ENCODE measurements around the gene SF3B4.
"Not testable (repeated sequence)": the region's sequence is repeated elsewhere in the genome, so short reads cannot be mapped to it uniquely, and the experiment has no call there.

The SF3B4 gene, protein sequence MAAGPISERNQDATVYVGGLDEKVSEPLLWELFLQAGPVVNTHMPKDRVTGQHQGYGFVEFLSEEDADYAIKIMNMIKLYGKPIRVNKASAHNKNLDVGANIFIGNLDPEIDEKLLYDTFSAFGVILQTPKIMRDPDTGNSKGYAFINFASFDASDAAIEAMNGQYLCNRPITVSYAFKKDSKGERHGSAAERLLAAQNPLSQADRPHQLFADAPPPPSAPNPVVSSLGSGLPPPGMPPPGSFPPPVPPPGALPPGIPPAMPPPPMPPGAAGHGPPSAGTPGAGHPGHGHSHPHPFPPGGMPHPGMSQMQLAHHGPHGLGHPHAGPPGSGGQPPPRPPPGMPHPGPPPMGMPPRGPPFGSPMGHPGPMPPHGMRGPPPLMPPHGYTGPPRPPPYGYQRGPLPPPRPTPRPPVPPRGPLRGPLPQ

DNA sequence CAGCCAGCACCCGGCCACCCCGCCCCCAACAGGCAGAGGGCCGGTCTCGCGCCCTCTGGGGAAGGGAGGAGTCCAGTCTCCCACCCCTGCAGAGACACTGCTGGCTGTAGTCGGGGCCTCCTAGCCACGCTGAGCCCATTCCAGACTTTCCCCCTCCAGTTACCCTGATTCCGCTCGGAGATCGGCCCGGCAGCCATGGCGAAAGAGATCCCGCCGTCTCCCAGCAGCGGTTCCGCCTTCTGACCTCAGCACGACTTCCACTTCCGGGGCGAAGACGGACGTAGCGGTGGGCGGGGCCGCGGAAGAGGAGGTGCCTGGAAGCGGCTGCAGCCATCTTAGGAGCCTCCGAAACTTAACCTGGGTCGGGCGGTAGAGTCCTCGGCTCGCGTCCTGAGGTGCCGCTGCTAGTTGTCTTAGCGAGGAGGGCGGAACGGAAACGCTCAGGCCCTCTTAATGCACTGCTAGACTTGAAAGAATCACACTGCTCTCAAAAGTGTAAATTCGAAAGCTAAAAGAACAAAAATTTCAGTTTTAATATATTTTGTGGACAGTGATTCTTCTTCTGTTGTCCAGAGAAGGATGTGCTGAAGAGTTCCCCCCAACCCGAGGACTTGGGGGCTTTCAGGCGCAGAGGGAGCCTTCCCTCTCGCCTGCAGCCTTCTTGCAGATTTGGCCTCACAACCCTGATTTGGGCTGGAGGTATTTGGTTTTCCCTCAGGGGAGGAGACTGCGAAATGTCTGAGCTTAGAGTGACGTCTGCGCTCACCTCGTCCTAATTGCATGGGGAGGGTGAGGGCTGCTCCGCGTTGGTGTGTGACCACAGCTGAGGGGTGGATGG, at the start of gene SF3B4:
Gene SF3B4 (minus strand): TSS at position 241 of the 838 bp plus-strand sequence. CDS start 44 bp downstream, at position 197.
- peak; percentile 94 for DNase-seq

DNA sequence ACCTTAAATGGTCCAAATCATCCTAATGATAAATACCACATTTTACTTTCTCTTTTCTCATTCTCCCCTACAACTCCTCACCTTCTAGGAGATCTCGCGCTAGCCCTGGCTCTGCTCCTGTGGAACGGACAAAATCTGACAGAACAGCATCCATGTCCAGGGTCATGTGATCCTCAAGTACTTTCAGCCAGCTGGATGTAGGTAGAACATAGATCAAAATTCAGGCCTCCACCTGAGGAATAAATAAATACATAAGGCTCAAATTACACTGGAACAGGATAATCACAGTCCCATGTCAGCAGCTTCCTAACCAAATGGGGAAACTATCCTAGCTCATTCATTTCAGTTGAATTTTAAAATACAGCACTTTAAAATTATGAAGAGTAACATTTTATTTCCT, 49.7 kb upstream of the SF3B4 start:
- no peak for DNase-seq

DNA sequence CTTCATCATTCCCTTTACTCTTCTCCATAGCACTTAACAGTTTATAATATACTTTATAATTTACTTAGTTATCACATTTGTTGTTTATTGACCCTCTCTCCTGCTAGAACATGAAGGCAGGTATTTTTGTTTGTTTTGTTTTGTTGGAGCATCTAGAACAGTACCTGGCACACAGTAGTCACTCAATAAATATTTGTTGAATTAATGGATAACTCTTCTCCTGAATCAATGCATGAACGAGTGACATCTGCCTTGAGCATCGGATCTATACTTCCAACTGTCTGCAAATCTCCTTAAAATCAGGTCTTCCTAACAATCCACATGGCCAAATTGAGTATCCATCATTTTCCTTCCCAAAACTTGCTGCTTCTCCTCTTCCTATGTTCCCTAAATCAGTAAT, 44.9 kb upstream of the SF3B4 start:
- DNase-seq, result no peak

DNA sequence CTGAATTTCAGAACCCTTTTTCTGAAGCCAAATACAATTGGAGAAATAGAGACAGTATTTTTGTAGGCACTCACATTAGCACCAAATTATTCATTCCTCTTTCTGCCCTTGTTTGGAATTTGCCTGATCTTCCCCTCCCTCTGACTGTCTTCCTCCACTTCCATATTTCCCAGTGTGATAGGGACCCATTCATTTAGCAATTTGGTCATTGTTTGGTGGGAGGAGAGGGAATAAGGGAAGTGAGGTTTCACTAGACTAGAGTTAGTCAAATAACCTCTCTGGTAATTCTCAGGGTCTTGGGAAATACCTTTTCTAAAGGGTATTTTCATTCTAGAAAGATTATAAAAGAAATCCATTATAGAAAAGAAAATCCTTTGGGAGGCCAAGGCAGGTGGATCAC, 40.0 kb upstream of the SF3B4 start:
- no peak for DNase-seq

DNA sequence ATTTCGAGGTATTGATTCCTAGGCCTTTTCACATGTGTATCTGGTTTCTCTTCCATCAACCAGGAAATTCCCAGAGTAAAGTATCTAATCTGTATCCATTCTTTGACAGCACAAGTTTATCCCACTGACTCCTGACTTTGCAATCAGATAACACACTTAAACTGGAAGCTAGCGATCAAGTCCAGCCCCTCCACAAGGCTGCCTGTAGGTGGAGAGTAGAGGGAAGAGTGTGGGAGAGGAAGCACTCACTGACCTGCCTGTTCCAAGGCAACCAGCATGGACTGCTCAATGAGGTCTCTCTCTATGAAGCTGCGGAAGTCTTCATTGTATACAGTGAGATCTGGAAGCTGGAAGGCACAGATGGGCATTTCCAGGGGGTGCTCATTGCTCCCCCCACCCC, 39.4 kb upstream of the SF3B4 start:
- DNase-seq, result no peak

DNA sequence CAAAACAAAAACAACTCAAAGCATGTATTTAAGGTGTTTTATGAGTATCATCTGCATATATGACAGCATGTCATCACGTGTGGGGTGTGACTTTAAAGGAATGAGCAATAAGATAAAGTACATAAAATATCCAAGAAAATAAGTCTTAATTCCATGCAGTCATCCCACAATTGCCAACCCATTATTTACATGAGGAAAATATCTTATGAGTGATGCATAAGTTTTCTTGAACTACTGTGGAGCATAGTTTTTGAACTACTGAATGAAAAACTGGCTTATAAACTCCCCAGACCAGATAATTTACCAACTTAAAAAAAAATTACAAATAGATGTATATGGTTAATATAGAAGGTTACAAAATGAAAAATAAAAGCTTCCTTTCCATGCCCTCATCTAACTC, 38.8 kb upstream of the SF3B4 start:
- DNase-seq, result no peak

DNA sequence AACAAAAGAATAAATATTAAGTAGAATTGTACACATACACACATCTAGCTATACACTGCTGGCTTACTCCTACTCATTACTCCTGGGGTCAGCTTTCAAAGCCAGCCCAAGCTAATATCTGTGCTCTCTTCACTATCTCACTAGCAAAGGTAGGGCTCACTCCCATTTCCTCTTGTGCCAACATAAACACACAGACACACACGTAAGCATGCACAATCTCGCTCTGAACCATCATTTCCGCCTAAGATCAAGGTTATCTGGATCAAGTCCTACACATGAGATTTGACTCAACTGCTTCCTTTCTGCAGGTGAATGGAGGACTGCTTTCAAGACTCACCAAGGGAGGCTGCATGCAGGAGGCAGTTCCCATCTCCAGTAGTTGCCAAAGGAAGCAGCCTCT, 37.8 kb upstream of the SF3B4 start:
- no peak for DNase-seq

DNA sequence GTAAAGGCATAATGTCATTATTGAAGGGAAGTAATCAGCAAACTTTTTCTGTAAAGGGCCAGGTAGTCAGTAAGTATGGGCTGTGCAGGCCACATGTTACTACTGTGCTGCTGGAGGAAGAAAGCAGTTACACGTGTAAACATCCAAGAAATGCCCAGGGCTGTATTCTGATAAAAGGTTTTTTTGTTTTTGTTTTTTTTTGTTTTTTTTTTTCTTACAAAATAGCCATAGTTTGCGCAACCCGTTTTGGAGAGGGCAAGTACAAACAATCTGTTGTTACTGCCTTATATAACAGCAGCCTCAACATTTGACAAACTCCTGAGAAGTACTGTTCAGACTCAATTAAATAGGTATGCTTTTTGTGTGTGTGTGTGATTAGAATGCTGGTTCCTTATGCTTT, 35.8 kb upstream of the SF3B4 start:
- DNase-seq, result no peak

DNA sequence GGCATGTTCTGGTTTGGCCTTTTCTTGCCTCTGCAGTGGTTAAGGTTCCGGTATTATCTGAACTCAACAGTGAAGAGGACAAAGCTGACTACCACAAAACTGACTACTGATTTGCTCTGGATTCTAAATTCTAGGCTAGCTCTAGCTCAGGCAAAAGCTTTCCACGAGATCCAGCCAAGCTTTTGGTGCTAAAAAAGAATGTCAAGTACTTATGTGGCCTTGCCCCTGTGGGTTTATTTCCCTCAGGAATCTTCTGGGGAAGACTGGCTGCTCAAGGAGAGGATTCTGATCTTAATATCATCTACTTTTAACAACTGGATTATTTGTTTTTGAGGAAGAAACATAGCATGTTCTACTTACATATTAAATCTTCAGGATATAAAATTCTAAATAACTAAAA, 35.1 kb upstream of the SF3B4 start:
- no peak for DNase-seq

DNA sequence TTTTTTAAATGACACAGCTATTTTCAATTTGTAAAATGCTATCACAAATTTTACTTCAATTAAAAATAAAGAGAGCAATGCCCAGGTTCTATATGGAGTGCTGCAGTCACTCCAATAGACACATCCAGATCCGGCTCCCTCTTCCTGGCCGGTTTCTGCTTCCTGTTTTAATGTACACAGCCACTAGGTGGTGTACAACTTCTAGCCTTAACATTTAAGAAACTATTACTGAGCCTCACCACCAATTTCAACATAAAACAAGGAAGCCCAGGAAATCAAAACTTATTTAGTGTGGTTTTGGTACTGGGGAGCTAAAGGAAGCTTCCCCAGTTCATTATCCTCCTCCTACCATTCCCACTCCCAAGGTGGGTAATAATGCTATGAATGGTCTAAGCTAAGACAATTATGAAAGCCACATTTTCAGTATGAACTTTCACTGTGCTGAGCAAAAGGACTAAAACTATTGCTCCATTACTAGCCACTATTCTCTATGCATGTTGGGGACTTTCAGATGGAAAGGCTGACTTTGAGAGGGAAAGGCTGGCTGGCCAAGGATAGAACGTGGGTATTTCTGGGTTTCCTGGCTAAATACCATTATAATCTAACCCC, 34.5 kb upstream of the SF3B4 start:
- peak; percentile 22 to 33 for DNase-seq

DNA sequence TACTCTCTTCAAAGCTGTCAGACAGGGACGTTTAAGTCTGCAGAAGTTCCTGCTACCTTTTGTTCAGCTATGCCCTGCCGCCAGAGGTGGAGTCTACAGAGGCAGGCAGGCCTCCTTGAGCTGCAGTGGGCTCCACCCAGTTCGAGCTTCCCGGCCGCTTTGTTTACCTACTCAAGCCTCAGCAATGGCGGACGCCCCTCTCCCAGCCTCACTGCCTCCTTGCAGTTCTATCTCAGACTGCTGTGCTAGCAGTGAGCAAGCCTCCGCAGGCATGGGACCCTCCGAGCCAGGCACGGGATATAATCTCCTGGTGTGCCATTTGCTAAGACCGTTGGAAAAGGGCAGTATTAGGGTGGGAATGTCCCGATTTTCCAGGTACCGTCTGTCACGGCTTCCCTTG, 29.9 kb upstream of the SF3B4 start:
- not testable (repeated sequence) for DNase-seq

DNA sequence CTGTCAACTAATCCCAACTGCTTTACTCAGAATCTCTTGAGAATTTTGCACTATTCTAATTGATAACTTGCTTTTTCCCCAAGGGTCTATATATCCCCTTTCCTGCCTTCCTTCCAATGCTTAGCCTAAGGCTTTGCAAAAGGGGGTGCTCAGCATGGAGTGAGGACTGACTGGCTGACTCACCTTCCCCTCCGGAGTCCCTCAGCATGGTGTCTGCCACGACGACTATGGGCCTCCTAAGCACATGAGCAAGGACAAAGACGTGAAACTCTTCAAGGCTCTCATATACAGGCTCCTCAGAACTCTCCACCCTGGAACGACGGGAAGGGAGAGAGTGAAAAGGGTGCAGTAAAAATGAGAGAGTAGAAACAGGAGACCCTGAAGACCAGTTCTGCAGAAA, 22.3 kb upstream of the SF3B4 start:
- no peak for DNase-seq

DNA sequence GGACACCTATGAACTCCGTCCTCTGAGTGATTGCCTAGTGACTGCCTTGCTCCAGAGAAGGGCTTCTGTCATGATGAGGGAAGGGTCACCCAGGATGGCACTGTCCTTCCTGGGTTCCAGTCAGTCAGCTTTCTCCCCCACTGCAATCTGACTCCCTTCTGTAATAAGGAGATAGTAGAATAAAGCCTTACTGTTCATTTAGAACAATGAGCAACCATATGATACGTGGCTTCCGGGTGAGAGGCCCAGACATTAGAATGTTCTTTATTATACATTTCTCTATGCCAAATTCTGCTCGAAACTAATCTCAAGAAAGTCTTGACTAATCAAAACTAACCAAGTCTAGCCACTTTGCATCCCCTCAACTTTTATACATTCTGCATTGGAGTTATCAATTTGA, 17.6 kb upstream of the SF3B4 start:
- no peak for DNase-seq

DNA sequence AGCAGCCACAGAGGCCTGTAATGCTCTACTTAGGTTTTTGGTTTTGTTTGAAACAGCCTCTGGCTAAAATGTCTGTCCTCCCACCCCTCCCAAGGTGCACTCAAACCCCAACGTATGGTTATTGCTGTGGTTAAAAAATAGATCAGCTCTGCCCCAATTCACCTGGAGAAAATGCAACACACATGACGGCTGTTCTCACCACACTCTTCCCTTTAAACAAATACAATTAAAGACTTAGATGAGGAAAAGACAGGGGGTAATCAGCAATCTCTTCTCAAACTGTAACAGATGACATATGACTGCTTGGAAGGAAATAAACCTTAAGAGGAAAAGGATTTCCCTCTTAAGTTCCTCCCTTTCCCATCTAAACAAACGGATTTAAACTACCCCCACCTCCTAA, 15.3 kb upstream of the SF3B4 start:
- no peak for DNase-seq

DNA sequence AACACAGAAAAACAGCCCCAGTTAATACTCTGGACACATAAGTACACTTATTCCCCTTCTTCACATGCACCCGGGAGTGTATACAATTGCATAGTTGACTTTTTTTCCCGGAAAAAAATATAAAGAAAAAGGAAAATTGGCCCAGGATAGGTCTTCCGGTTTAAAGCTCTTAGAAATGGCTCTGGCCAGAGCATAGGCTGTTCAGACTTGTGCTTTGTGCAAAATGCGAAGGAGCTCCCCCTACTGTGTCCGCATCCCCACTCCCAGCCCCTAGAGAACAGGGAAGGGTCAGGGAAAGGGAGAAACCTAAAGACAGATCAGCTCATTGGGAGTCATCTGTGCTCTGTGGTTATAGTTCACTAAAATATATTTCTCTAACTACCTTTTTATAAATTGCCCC, 14.6 kb upstream of the SF3B4 start:
- no peak for DNase-seq

DNA sequence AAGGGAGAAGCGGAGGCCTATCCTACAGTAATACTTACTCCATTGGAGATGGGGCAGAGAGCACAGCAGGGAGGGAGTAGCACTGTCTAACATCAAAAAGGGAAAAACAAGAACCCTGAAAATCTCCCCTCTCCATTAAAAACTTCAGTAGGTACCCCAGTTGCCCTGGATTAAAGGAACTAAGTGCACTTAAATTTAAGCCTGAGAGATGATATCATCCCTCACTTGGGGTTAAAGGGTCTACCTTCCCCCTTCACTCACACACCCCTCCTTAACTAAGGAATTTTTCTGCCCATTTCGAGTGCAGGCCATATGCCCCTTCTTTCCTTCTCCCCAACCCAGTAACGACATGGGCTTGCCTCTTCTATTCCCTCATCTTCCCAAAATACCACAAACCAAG, 12.8 kb upstream of the SF3B4 start:
- DNase-seq, result no peak

DNA sequence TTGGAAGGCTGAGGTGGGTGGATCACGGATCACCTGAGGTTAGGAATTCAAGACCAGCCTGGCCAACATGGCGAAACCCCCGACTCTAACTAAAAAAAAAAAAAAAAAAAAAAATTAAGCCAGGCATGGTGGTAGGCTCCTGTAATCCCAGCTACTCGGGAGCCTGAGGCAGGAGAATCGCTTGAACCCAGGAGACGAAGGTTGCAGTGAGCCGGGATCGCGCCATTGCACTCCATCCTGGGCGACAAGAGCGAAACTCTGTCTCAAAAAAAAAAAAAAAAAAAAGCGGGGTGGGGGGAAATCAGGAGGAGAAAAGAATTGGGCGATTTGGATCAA, 11.0 kb upstream of the SF3B4 start:
- DNase-seq, result not testable (repeated sequence)

DNA sequence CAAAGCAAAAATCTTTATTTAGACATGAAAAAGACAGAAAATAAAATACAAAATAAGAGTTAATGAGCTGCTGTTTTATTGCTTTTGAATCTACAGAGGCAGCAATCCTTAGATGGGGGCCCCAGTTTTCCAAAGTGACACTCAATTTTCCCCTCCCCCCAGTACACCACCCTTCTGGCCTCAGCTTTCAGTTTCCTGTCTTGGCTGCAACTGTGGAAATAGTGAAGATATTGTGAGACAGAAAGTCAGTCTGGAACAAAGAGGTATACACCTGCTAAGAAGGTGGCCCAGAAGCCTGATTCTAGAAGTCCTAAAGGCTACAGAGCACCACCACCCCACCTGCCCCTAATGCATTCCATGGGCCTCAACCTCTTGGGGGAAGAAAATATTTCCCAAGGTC, 10.2 kb upstream of the SF3B4 start:
- DNase-seq, result no peak

DNA sequence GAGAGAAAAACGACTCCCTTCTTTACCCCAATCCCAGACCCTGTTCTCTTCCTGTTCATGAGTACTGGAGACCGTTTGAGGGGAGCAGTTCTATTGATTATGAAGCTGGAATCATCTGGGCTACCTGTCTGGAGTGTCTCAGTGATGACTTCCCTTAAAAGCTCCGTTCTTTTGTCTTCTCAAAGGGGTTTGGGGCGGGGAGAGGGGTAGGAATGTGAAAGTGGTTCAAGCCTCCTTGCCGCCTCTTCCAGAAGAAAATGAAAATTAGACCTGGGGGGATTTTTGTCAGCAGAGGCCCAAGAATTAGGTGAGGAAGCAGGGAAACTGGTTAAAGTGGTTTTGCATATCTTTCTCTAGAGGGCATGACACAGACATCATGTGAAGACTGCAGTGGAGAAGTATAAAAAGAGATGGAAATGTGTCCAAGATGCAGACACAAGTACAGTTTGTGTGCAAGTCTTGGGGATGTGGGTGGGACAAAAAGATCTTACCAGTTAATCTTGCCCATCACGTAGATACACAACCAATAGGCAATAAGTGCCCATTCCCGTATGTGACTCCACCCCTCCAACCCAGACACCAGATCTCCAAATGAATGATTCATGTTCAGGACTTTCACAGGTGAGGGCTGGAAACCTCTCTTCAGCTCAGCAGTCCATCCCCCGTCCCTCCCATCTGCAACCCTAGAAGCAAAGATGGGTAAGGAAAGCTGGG, 9.5 kb upstream of the SF3B4 start:
- DNase-seq, result no peak

DNA sequence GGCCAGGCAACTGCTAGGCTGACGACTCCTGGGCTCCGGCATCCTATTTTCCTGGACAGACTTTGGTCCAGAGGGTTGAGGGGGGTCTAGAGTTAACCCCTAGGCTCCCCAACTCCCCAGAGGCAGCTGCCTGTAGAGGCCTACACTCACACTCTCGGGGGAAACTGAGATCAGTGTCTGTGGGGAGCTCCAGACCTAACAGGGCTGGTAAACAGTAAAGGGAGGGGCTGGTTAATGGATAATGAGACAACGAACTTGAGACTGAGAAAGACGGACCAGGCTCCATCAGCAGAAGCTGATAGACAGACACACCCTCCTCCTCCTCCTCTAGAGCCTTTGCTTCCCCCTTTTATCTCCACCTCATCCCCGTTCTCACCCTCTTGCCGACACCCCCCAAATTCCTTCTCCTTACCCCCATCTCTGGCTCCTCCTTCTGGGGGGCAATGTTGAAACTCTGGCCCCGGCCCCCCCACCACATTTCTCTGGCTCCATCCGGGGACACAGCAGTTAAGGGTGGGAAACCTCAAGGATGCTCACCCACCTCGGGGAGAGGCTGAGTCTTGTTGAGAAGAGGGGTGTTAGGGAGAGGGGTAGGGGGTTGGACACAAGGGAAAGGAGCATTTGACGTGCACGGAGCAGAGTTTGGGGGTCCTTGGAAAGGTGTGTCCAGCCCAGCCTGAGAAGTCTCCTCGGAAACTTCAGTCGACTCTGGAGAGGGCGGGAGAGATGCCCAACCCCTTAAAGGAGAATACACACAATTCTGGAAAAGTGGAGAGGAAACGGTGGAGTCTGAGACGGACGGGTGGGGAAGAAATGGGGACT, 8.8 kb upstream of the SF3B4 start, which contains the start of gene MTMR11:
Gene MTMR11 (minus strand): TSS at position 710 of the 822 bp plus-strand sequence. CDS start 232 bp downstream, at position 478.
- DNase-seq, result no peak

DNA sequence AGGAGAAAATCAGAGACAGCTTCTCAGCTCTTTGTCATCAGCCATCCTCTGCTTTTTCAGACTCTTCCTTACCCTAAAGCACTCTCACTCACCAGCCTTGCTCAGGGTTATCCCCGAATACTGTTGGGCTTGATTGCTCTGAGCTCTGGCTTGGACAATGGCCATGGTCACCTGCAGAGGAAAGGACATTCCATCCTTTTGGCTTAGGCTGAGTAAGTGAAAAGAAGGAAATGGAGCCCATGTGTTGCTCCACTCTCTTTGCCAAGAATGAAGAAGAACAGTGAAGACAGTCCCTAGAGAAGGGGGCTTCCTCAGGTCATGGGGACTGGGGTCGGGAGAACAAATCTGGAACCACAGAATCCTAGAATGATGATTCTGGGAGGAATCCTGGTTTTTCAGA, 6.8 kb upstream of the SF3B4 start:
- DNase-seq, result no peak

DNA sequence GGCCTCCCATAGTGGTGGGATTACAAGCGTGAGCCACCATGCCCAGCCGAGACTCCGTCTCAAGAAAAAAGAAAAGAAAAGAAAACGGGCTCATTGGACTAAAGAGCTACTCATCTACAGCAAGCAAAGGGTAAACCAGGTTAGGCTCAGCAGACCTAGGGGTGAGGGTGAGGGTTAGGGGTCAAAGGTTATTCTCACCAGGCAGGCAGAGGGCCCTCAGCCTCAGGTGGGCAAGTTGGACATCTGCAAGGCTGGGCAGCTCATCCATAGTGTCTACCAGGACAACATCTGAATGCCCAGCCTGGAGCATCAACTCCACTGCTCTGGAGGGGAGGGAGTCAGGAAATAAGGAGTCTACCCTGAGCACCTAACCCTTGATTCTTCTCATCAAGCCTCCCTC, 5.6 kb upstream of the SF3B4 start:
- DNase-seq, result no peak

Data from activated CD4-positive, alpha-beta T cell treated with anti-CD3 and anti-CD28 coated beads, Interleukin-2, amount 50 U/mL, for 4 hours (primary cell).